Measurements from ENCODE around the gene FAM120A.
"Not testable (repeated sequence)": the region's sequence is repeated elsewhere in the genome, so short reads cannot be mapped to it uniquely, and the experiment has no call there.

The FAM120A gene

GRCh38 chr9:93450945-93451815 is at the start of gene FAM120A:
Gene FAM120A, plus strand, starts transcription at chr9:93451685. Its CDS starts 231 bp downstream, at chr9:93451916.
- peak; percentile 70 for DNase-seq

- no peak for DNase-seq
Measured at GRCh38 chr9:93406371-93406770, 45.1 kb upstream of the FAM120A start.

- no peak for DNase-seq
Measured at GRCh38 chr9:93413530-93413929, 38.0 kb upstream of the FAM120A start.

GRCh38 chr9:93415176-93415690 is 36.3 kb upstream of the FAM120A start:
- no peak for DNase-seq

- DNase-seq, result no peak
Measured at GRCh38 chr9:93416530-93417235, 34.8 kb upstream of the FAM120A start.

- no peak for DNase-seq
Measured at GRCh38 chr9:93417538-93417937, 33.9 kb upstream of the FAM120A start.

- no peak for DNase-seq
Measured at GRCh38 chr9:93419023-93419422, 32.5 kb upstream of the FAM120A start.

GRCh38 chr9:93422977-93423616 is 28.4 kb upstream of the FAM120A start:
- no peak for DNase-seq

GRCh38 chr9:93427655-93428379 is 23.7 kb upstream of the FAM120A start:
- DNase-seq, result no peak

- no peak for DNase-seq
Measured at GRCh38 chr9:93431539-93432105, 19.9 kb upstream of the FAM120A start.

- no peak for DNase-seq
Measured at GRCh38 chr9:93432964-93433363, 18.5 kb upstream of the FAM120A start.

- DNase-seq, result no peak
Measured at GRCh38 chr9:93434056-93434455, 17.4 kb upstream of the FAM120A start.

- DNase-seq, result no peak
Measured at GRCh38 chr9:93435386-93435785, 16.1 kb upstream of the FAM120A start.

- no peak for DNase-seq
Measured at GRCh38 chr9:93436218-93436617, 15.3 kb upstream of the FAM120A start.

- no peak for DNase-seq
Measured at GRCh38 chr9:93436655-93437407, 14.7 kb upstream of the FAM120A start.

- DNase-seq, result no peak
Measured at GRCh38 chr9:93437996-93438395, 13.5 kb upstream of the FAM120A start.

- DNase-seq, result not testable (repeated sequence)
Measured at GRCh38 chr9:93439301-93439700, 12.2 kb upstream of the FAM120A start.

GRCh38 chr9:93440896-93441580 is 10.4 kb upstream of the FAM120A start:
- DNase-seq, result no peak

GRCh38 chr9:93446073-93446472 is 5.4 kb upstream of the FAM120A start:
- no peak for DNase-seq

GRCh38 chr9:93447655-93448054 is 3.8 kb upstream of the FAM120A start:
- no peak for DNase-seq
